Left hindlimb (tissue), 1 donor: ENCODE results near the gene UTF1.
A peak's percentile ranks its signal among the peaks of the same experiment; 100 is the strongest.
"Not testable (repeated sequence)": the region's sequence is repeated elsewhere in the genome, so short reads cannot be mapped to it uniquely, and the experiment has no call there.

ENCODE experiments used
- DNase-seq: peaks from one replicate; pipeline ENCODE4 v3.0.0-alpha.2; 2018

Gene UTF1

GRCh38 chr10:133248334-133248715 is 18.3 kb downstream of the UTF1 start:
- no peak for DNase-seq

- DNase-seq, result no peak
These were observed 19.2 kb downstream of the UTF1 start for GRCh38 chr10:133249094-133249780.

DNA sequence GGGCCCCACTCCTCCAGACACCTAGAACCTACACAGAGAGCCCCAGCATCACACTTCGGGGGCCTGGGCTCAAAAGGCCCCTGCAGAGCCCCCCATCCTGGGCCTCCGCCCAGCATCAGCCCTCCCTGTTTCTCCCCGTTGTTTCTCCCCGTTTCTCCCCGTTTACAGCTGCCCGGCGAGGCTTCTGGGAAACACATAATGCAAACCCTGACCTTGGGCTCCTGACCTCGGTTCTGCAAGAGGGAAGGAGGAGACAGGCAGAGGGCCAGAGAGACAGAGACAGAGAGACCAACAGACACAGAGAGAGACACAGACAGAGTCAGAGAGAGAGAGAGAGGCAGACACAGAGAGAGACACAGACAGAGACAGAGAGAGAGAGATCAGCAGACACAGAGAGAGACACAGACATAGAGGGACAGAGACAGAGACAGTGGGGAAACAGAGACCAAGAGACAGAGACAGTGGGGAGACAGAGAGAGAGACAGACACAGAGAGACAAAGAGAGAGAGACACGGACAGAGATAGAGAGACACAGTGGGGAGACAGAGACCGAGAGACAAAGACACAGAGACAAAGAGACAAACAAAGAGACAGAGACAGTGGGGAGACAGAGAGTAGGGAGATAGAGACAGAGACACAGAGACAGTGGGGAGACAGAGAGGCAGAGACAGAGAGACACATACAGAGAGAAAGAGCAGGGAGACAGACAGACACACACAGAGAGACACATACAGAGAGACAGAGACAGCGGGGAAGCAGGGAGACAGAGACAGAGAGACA is 20.1 kb downstream of the UTF1 start:
- no peak for DNase-seq

DNA sequence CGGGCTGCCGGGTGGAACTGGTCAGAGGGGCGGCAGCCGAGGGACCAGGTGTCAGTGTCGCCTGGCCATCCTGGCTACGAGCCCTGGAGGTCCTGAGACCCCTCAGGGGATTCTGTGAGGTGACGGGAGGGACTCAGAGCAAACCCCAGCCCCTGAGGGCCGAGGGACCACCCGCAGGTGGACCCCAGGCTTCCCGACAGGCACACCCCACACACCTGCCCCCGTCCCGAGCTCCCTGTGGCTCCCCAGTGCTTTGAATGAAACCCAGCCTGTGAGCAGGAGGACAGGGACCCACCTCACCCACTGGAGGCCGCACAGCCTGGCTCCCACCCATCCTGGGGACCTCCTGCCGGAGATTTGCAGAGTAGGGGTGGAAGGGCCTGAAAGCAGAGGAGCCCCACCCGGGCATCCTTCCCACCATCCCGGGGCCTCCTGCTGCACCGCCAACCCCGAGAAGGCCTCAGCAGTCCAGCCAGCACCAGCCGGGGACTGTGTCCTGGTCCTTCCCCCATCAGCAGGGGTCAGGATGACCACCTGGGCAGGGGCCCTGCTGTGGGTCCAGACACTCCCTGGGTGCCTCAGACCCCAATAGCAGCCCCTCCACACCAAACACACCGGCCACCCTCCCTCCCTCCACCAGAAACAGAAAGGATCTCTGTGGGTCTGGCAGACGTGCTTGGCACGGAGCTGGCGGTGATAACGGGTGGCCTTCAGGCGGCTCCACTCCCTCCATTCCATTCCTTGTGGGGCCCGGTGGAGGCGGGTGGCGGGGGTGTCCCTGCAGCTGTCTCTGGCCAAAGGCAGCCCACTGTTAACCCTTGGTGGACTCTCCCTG is 21.6 kb downstream of the UTF1 start:
- DNase-seq, result no peak

DNA sequence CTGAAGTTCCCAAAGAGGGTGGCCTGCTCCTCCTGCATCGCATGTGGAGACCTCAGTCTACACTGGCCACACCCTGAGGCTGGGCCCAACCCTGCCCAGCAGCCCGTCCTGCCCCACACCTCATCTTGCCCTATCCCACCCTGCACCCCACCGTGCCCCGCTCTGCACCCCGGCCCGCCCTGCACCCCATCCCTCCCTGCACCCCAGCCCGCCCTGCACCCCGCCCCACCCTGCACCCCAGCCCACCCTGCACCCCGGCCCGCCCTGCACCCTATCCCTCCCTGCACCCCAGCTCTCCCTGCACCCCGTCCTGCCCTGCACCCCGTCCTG is 22.2 kb downstream of the UTF1 start:
- no peak for DNase-seq

DNA sequence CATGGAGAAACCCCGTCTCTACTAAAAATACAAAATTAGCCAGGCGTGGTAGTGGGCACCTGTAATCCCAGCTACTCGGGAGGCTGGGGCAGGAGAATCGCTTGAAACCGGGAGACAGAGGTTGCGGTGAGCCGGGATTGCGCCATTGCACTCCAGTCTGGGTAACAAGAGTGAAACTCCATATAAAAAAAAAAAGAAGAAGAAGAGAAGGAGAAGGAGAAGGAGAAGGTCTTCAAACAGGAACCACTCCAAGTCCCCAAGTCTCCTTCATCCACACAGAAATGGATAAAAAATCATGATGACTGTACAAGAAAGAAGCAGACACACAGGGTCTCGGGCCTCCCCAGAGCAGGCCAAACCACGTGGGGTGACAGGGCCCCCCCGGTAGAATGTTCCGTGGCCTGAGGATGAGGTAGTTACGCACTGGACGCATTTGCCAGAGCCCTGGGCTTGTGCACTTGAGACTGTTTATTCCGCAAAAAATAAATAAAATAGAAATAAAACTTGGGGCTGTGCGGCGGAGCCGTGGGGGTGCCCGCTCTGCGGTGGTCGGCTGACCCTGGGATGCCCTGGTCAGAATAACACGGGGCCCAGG is 23.4 kb downstream of the UTF1 start:
- no peak for DNase-seq

- DNase-seq, result no peak
These were observed 24.6 kb downstream of the UTF1 start for GRCh38 chr10:133254421-133255120.

DNA sequence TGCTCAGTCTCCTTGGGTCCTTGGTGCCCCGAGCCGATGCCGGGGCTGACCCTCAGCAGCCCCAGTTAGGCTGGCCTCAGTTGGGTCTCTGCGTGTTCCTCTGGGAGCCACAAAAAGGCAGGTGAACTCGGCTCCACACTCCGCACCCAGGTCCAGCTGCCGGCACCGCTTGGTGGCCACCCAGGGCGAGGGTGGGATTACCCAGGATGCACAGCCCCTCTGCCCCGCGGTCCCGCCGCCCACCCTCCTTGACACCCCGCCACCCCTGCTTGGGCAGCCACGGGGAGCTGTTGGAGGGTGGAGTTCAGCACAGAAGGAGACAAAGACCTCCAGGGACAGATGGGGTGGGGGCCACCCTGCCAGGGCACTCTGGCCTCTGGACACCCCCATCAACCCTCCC is 25.3 kb downstream of the UTF1 start:
- DNase-seq, result no peak

DNA sequence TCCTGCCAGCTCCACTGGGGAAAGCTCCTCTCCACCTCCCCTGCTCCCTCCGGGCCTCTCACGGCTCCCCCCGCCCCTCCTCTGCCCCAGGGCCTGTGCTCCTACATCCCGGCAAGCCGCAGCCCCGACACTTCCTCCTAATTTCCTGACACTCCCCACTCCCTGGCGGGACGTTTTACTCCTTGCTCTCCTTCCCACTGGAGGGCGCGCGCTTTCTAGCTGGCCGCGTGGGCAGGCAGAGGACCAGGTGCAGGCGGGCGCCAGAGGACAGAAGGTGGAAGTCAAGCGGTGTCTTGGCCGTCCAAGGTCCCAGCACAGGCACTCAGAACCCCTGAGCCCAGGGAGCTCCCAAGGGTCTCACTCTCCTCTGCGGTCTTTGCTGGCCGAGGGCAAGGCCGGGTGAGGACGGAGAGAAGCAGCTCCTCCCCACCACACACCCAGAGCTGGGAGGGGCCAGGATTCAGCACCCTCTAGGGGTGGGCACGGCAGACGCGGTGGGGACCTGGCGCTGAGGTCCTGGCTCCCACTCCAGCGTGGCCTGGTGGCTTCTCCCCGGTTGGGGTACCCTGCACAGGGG is 27.6 kb downstream of the UTF1 start:
- no peak for DNase-seq

DNA sequence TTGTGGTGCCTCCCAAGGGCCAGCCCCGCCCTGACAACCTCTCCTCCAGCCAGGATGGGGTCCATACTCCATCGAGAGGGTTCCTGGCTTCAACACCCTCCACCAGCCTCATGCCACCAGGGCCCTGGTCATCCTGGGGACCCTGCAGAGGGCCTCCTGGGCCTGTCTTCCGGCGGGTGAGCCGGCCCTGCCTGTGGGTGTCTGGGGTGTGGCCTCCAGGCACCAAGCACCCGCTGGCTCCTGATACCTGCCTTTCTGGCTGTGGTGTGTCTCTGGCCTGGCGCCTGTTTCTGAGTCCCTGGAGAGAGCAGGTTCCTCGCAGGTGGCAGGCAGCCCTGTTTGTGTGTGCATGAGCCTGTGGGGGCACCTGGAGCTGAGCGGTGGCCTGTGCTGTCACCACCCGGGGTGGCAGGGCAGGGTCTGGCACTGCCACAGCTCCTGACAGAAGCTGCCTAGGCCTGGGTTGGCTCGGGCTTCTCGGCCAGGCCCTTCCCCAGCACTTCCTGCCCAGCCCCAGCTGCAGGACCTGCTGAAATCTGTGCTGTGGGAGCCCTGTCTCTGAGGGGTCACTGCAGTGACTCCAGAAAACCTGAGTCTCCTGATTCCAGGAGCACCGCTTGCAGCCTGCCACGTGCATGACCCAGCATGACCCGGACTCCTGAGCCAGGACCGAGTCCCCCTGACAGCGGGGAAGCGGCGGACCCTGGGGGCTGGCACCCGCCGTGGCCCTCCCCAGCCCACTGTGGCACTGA is 28.2 kb downstream of the UTF1 start:
- no peak for DNase-seq

DNA sequence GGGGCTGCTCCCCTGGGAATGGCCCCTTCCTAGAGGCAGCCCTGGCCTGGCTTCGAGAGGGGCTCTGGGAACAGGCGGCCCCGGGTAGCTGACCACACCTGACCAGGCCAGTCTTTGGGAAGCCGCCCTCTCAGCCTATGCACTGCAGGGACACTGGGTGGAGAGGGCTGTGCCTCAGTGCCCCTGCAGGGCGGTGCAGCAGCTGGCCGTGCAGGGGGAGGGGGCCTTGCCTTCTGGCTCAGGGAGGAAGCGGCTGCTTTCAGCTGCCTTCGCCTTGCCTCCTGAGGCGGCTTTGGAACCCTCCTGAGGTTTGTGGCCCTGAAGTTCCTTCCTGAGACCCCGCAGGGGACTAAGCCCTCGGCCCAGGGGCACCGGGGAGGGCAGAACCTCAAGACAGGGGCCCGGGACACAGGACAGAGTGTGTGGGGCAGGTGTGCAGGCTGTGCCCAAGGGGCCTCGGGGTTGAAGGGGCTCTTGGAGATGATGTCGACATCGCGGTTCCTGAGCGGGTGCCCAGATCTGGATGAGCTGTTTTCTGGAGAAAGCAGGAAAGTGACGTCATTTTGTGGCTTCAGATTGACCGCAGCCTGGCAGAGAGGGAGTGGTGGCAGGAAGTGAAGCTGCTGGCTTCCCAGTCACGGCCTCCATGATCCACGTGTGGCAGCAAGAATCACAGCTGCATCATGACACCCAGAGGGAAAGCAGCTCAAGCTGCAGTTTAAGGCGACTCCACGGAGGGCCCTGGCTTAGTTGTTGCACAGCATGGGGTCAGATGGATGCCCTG is 29.0 kb downstream of the UTF1 start:
- peak; percentile 86 for DNase-seq

- no peak for DNase-seq
These were observed 29.6 kb downstream of the UTF1 start for GRCh38 chr10:133259602-133259989.

DNA sequence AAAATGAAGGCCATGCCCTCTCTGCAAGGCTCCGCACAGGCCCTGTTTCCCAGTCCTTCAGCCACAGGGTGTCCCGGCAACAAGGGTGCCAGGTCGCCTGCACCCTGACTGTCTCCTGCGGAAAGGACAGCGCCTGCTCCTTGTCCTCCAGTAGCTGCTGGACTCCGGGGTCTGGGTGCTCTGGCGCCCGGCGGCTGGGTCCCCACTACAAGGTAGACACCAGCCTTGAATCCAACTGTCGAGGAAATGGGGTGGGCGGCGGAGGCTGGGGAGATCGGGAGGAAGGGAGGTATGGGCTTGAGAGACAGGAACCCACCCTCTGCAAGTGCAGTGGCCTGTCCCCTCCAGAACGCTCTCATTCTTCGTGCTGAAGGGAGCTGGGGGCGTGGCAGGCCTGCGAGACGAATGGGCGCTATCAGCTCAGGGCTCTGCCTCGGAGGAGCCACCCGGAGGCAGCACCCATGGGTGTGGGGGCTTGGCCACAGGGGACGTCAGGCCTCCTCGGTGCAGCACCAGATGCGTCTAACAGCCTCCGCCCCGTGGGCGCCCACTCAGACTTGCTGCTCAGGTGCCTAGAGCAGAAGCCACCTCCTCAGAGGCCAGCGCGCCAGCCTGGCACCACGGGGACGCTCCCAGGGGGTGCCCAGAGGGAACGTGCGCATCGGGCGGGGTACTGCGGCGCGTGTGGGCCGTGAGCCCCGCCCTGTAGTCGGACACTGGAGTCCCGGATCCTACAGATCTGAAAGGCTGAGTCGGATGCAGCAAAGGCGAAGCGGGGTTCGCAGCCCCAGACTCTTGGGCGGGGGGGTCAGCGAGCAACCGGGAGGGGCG is 31.1 kb downstream of the UTF1 start:
- peak; percentile 66 for DNase-seq

- peak; percentile 74 for DNase-seq
These were observed 31.8 kb downstream of the UTF1 start for GRCh38 chr10:133261726-133262325.

- no peak for DNase-seq
These were observed 32.7 kb downstream of the UTF1 start for GRCh38 chr10:133262696-133263095.

GRCh38 chr10:133263674-133264073 is 33.7 kb downstream of the UTF1 start:
- DNase-seq, result no peak

- DNase-seq, result no peak
These were observed 34.4 kb downstream of the UTF1 start for GRCh38 chr10:133264461-133264860.

- not testable (repeated sequence) for DNase-seq
These were observed 35.0 kb downstream of the UTF1 start for GRCh38 chr10:133265052-133265451.

GRCh38 chr10:133266056-133266795 is 36.2 kb downstream of the UTF1 start:
- DNase-seq, result no peak
